ENCODE results near the gene ENTPD6.

Gene ENTPD6

GRCh38 chr20:25212242-25212641, 16.7 kb downstream of the ENTPD6 start:
- TF ChIP-seq CTCF (conservative IDR thresholded peaks at IDR 0.05): no peak

GRCh38 chr20:25213566-25214425, 18.3 kb downstream of the ENTPD6 start:
- no peak overlapping the region for H3K27ac ChIP-seq
- no peak for TF ChIP-seq CTCF (conservative IDR thresholded peaks at IDR 0.05)

More at GRCh38 chr20:25212242-25212641, 16.7 kb downstream of the ENTPD6 start:
- H3K27ac ChIP-seq: no peak overlapping the region

GRCh38 chr20:25214426-25214790, 18.9 kb downstream of the ENTPD6 start:
- no peak overlapping the region for H3K27ac ChIP-seq
- no peak for TF ChIP-seq CTCF (conservative IDR thresholded peaks at IDR 0.05)

- H3K27ac ChIP-seq: no peak overlapping the region
- no peak for TF ChIP-seq CTCF (conservative IDR thresholded peaks at IDR 0.05)
Measured at GRCh38 chr20:25214819-25215218, 19.3 kb downstream of the ENTPD6 start.

GRCh38 chr20:25215521-25215920, 20.0 kb downstream of the ENTPD6 start:
- H3K27ac ChIP-seq: no peak overlapping the region
- no peak for TF ChIP-seq CTCF (conservative IDR thresholded peaks at IDR 0.05)

GRCh38 chr20:25216199-25216945, 20.9 kb downstream of the ENTPD6 start:
- no peak for TF ChIP-seq CTCF (conservative IDR thresholded peaks at IDR 0.05)

More at GRCh38 chr20:25216199-25216945, 20.9 kb downstream of the ENTPD6 start:
- H3K27ac ChIP-seq: no peak overlapping the region
